GM12878 (cell line): ENCODE results near the gene ZNF619. TPM values are rescaled to one million over a fixed set of nuclear protein-coding genes. Genes with fewer than 3 reads are reported as not detected.

Experiments used
- ASH2L ChIP-seq: fragments of 300-600, 200-600 bp; sonication (generic); IDR thresholded peaks from 2 replicates; pipeline ENCODE4 v1.6.1; 2017; ENCODE audit warnings: low read depth, mild to moderate bottlenecking, borderline replicate concordance
- CEBPB ChIP-seq, 2 experiments: fragments of 150-350 bp in 1 of 2; IDR thresholded peaks; 2 replicates each; pipeline ENCODE4 v1.6.1; 2012 to 2014; ENCODE audit warnings: low read depth in 2 of 2, low read length in 2 of 2, borderline replicate concordance in 1 of 2, inconsistent platforms in 1 of 2
- FOS ChIP-seq: IDR thresholded peaks from 3 replicates; pipeline ENCODE4 v1.6.1; 2011; ENCODE audit warnings: borderline replicate concordance; ENCODE audit not compliant: insufficient read length; ENCODE audit errors: extremely low read depth
- MTA2 ChIP-seq: fragments of 450-650 bp; IDR thresholded peaks from 2 replicates; pipeline ENCODE4 v1.6.1; 2016; ENCODE audit warnings: low read depth, mild to moderate bottlenecking, moderate library complexity
- NBN ChIP-seq: fragments of 450-650 bp; IDR thresholded peaks from 2 replicates; pipeline ENCODE4 v1.6.1; 2016
- NFXL1 ChIP-seq: fragments of 450-650 bp; IDR thresholded peaks from 2 replicates; pipeline ENCODE4 v1.6.1; 2017; ENCODE audit warnings: antibody characterized with exemption, mild to moderate bottlenecking, borderline replicate concordance
- NFYB ChIP-seq: IDR thresholded peaks from 2 replicates; pipeline ENCODE4 v1.6.1; 2011; ENCODE audit warnings: low read depth, mild to moderate bottlenecking, low read length, improper control_type of control experiment, moderate library complexity; ENCODE audit not compliant: insufficient read depth
- NR2F1 ChIP-seq: fragments of 450-650 bp; conservative IDR thresholded peaks from 2 replicates; pipeline ENCODE4 v1.6.1; 2017; ENCODE audit warnings: mild to moderate bottlenecking
- PAX5 ChIP-seq: IDR thresholded peaks from 2 replicates; pipeline ENCODE4 v1.6.1; 2011; ENCODE audit warnings: low read depth, low read length, borderline replicate concordance
- RB1 ChIP-seq: fragments of 450-650 bp; formaldehyde crosslinking; IDR thresholded peaks from 2 replicates; pipeline ENCODE4 v1.6.1; 2017; ENCODE audit warnings: mild to moderate bottlenecking, borderline replicate concordance
- REST ChIP-seq: IDR thresholded peaks from 2 replicates; pipeline ENCODE4 v1.6.1; 2012; ENCODE audit warnings: mild to moderate bottlenecking, low read depth, low read length
- SKIL ChIP-seq: fragments of 450-650 bp; IDR thresholded peaks from 2 replicates; pipeline ENCODE4 v1.6.1; 2017; ENCODE audit warnings: mild to moderate bottlenecking, low read depth, inconsistent platforms; ENCODE audit not compliant: poor library complexity, severe bottlenecking
- SMAD1 ChIP-seq: fragments of 450-650 bp; IDR thresholded peaks from 2 replicates; pipeline ENCODE4 v1.6.1; 2018; ENCODE audit warnings: mild to moderate bottlenecking, low read depth; ENCODE audit not compliant: partially characterized antibody
- SRF ChIP-seq, 2 experiments: IDR thresholded peaks; 2 replicates each; pipeline ENCODE4 v1.6.1; 2011; ENCODE audit warnings: low read depth in 2 of 2, low read length in 2 of 2, mild to moderate bottlenecking in 1 of 2, moderate library complexity in 1 of 2
- TCF12 ChIP-seq: IDR thresholded peaks from 2 replicates; pipeline ENCODE4 v1.6.1; 2011; ENCODE audit warnings: low read depth, mild to moderate bottlenecking, low read length
- ZNF207 ChIP-seq: fragments of 450-650 bp; IDR thresholded peaks from 2 replicates; pipeline ENCODE4 v1.6.1; 2014; ENCODE audit warnings: antibody characterized with exemption, mild to moderate bottlenecking, borderline replicate concordance
- ZNF274 ChIP-seq: IDR thresholded peaks from one replicate; pipeline ENCODE4 v1.8.0; 2011; ENCODE audit not compliant: insufficient read length, insufficient read depth
- ZNF622 ChIP-seq: fragments of 450-650 bp; IDR thresholded peaks from 2 replicates; pipeline ENCODE4 v1.6.1; 2017; ENCODE audit warnings: mild to moderate bottlenecking, inconsistent platforms
- polyA plus RNA-seq, 11 experiments: library from polyadenylated mRNA; depleted of rRNA in 4 of 11; unstranded in 6 of 11; stranded (reverse) in 5 of 11; fragments of >200 nt; fragmentation: Nextera tagmentation in 4 of 11; fragmentation: Illumina TruSeq in 1 of 11; extraction: Ambion mirVana in 4 of 11; extraction: Trizol in 1 of 11; gene quantifications; 1 replicate in 1 of 11; 2 replicates in 10 of 11; pipeline versions ENCODE4 v1.2.1 to v1.2.3, GENCODE V29; 2011 to 2016; ENCODE audit warnings: inconsistent platforms in 2 of 11, missing spikeins in 2 of 11, low read depth in 1 of 11
- total RNA-seq, 4 experiments: library from RNA; depleted of rRNA in 3 of 4; stranded (reverse); fragments of >200 nt in 3 of 4; fragmentation: Illumina TruSeq in 1 of 4; extraction: Trizol in 1 of 4; gene quantifications; 2 replicates each; pipeline versions ENCODE4 v1.2.1 to v1.2.3, GENCODE V29; 2013 to 2021
- TF ChIP-seq, protein P1 (sequence below): fragments of 450-650 bp; IDR thresholded peaks from 2 replicates; pipeline ENCODE4 v1.6.1; 2018; ENCODE audit warnings: mild to moderate bottlenecking, low read depth, moderate library complexity; ENCODE audit not compliant: partially characterized antibody

Gene ZNF619
- total and polyA plus RNA-seq, 10 of the 15 experiments (the other 5 are each of a cell fraction or from before 2014, with no cell fraction given) = 0.42 to 7.5 (median 3.7) TPM

DNA sequence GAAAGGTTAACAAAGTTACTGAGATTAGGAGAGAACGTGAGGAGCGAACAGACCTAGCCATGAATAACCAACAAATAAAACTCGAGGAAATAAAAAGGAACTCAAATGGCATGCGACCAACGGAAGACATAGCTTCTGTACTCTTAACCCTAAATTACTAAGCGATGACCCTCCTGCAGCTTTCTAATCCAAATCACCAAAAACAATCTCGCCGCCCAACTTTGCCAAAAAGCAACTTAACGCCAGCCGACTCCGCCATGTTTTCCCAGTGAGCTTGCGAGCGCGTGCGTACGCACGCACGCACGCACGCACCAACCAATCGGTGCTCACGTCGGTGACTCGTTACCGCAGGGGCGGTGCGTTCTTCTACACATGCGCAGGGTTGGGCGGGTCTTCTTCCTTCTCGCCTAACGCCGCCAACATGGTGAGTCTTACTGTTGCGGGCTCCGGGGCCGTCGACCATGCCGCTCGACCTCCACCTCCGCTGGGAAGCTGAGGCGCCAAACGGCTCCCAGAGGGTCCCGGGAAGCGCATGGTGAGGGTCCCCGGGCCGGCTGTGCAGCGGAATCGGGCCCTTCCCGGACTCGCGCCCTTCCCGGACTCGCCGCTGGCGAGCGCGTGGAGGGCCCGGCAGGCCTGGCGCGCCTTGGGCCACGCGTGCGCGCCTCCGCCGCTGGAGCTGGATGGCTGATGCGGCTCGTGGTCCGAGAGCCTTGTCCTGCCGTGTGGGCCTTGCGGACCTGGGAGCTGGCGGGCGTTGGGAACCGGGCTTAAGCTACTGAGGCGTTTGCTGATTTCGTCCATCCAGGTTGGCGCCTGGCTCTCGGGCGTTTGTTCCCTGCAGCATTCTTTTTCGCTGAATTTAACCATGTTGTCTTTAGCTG lies 19.7 kb upstream of the ZNF619 start, which contains the start of gene RPL14 (continued):
- TF ChIP-seq REST (no peak), ZNF207 (no peak), NFXL1 (no peak), CEBPB (IDR thresholded peaks at IDR 0.05; ENCODE audit: borderline replicate concordance in 1 of 2, low read depth in 2 of 2, low read length in 2 of 2) (no peak), MTA2 (no peak), SKIL (no peak), NFYB (peak; percentile 77), SMAD1 (peak; percentile 81), PAX5 (0 out of 2 replicates have a peak, but pooled peaks have one; percentile 16), TCF12 (0 out of 2 replicates have a peak, but pooled peaks have one; percentile 9), FOS (no peak), NBN (0 out of 2 replicates have a peak, but pooled peaks have one; percentile 71), NR2F1 (0 out of 2 replicates have a peak, but pooled peaks have one; percentile 24), RB1 (peak; percentile 81; the same call in 1 of the 2 replicates), ZNF274 (no peak), ZNF622 (no peak), SRF (IDR thresholded peaks at IDR 0.05; ENCODE audit: low read depth in 2 of 2, low read length in 2 of 2) (no peak), ASH2L (no peak)
- TF ChIP-seq, protein P1, sequence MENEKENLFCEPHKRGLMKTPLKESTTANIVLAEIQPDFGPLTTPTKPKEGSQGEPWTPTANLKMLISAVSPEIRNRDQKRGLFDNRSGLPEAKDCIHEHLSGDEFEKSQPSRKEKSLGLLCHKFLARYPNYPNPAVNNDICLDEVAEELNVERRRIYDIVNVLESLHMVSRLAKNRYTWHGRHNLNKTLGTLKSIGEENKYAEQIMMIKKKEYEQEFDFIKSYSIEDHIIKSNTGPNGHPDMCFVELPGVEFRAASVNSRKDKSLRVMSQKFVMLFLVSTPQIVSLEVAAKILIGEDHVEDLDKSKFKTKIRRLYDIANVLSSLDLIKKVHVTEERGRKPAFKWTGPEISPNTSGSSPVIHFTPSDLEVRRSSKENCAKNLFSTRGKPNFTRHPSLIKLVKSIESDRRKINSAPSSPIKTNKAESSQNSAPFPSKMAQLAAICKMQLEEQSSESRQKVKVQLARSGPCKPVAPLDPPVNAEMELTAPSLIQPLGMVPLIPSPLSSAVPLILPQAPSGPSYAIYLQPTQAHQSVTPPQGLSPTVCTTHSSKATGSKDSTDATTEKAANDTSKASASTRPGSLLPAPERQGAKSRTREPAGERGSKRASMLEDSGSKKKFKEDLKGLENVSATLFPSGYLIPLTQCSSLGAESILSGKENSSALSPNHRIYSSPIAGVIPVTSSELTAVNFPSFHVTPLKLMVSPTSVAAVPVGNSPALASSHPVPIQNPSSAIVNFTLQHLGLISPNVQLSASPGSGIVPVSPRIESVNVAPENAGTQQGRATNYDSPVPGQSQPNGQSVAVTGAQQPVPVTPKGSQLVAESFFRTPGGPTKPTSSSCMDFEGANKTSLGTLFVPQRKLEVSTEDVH = no peak
